RWPE1 (cell line): Measurements from ENCODE around the gene RALGAPA2.

Experiments
- CTCF ChIA-PET: fragments of 350-600 bp; sonication (Branson Sonifier 250); formaldehyde crosslinking; extraction: SDS; loops from one replicate; lab custom pipeline; 2021; lab: Yijun Ruan, JAX
- POLR2A ChIA-PET: fragments of 400-600 bp; formaldehyde crosslinking; extraction: SDS; loops from one replicate; lab custom pipeline; 2020; ENCODE audit warnings: antibody characterized with exemption; ENCODE audit not compliant: low non-redundant PET; lab: Yijun Ruan, JAX
- DNase-seq: peaks from one replicate; pipeline ENCODE4 v3.0.0; 2012; ENCODE audit warnings: low spot score
- H3K27ac ChIP-seq: fragments of 450-650 bp; 2 replicates; pipeline ENCODE4 v1.5.1; 2017
- TF ChIP-seq, protein P1 (sequence below): fragments of 450-650 bp; conservative IDR thresholded peaks from 2 replicates; pipeline ENCODE4 v1.5.1; 2017; ENCODE audit warnings: low read depth, mild to moderate bottlenecking

The RALGAPA2 gene

DNA sequence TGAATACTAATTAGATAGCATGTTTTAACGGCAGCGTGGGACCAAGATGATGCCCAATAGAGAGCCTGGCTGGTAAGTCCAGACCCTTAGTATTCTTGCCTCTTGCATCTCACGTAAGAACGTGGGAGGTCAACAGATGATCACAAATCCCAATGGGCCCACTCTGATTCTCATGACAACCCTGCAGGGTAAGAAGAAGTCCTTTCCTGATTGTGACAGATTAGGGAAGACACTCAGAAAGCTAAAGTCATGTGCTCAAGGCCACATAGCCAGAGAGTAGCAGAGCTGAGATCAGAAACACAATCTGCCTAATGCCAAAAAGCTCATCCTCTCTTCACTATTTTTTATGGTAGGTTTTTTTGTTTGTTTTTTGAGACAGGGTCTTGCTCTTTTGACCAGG, 103.8 kb downstream of the RALGAPA2 start:
- H3K27ac ChIP-seq, result no peak overlapping the region
- ChIA-PET CTCF (interaction anchor here (1.0 kb wide), 1 partner anchor 15 kb away, joined by 5 read pairs; no protein-coding TSS in a partner anchor), POLR2A (no interaction called here)
- TF ChIP-seq, protein P1, sequence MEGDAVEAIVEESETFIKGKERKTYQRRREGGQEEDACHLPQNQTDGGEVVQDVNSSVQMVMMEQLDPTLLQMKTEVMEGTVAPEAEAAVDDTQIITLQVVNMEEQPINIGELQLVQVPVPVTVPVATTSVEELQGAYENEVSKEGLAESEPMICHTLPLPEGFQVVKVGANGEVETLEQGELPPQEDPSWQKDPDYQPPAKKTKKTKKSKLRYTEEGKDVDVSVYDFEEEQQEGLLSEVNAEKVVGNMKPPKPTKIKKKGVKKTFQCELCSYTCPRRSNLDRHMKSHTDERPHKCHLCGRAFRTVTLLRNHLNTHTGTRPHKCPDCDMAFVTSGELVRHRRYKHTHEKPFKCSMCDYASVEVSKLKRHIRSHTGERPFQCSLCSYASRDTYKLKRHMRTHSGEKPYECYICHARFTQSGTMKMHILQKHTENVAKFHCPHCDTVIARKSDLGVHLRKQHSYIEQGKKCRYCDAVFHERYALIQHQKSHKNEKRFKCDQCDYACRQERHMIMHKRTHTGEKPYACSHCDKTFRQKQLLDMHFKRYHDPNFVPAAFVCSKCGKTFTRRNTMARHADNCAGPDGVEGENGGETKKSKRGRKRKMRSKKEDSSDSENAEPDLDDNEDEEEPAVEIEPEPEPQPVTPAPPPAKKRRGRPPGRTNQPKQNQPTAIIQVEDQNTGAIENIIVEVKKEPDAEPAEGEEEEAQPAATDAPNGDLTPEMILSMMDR, result no peak
- no peak for DNase-seq

DNA sequence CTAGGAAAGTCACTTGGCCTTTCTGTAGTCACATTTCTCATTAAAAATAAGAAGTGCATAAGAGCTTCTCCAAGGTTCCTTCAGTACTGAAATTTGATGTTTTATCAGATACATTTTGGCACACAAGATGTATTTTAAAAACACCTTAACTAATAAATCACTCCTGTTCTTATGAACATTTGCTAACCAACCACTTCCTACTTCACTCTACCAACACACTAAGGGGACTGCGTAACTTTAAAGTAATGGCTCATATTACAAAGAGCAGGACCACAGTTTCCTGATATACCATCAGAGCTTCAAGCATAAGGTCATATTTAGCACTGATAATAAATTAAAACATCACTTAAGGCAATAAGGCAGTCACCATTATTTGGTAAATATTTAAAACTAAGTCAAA, 104.4 kb downstream of the RALGAPA2 start:
- CTCF ChIA-PET, result interaction anchor here (1.0 kb wide), 1 partner anchor 14 kb away, joined by 5 read pairs; no protein-coding TSS in a partner anchor
- POLR2A ChIA-PET, result no interaction called here
- TF ChIP-seq, protein P1, result no peak
- no peak overlapping the region for H3K27ac ChIP-seq
- no peak for DNase-seq

DNA sequence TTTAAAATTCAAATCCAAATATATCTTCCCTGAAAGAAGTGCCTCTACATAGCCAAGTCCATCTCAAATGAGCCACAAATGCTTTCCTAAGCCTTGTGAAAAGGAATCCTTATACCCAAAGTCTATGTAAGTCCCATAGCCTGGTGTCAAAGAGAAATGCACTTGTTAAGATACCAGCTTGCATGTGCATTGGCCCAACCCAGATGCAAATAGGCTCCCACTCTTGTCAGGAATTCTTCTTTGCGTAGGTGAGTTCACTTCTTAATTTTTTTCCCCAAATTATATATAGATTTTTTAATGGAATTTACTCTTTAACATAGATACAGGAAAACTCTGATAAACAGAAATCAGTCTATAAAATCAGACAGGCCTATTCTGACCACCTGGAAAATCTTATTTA, 105.6 kb downstream of the RALGAPA2 start:
- DNase-seq, result no peak
- CTCF ChIA-PET, result no interaction called here
- TF ChIP-seq, protein P1, result no peak
- POLR2A ChIA-PET, result no interaction called here
- H3K27ac ChIP-seq, result no peak overlapping the region

DNA sequence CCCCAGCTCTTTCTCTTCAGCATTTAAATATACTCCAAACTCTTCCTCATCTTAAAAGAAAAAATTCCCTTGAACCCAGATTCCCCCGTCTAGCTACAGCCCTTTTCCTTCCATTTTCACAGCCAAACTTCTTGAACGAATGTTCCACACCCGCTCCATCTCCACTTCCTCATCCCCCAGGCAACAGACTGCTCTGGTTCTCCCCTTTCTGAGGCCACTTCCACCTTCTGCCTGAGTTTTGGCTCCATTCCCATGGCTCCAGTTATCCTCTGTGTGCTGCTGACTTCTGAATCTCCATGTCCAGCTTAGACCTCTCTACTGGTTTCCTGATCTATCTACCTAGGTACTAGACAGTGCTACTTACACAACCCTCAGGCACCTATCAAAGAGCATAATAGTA, 106.4 kb downstream of the RALGAPA2 start:
- ChIA-PET CTCF (no interaction called here), POLR2A (no interaction called here)
- no peak overlapping the region for H3K27ac ChIP-seq
- TF ChIP-seq, protein P1, result no peak
- no peak for DNase-seq

DNA sequence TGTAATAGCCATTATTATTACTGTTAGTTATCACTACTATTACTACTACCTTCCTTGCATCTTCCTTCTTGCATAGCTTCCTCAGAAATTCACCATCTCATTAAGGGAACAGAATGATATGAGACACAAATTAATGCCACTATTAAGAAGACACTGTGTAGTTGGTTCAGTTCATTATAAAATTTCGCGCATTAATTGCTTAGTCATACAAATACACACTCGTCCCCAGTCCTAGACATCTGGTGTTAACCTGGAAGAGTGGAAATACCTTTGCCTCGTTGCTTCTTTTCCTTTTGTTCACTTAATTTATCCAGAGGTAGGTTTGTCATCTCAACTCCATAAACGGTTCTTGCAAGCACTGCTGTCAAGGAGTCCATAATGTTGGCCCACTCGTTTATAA, 107.5 kb downstream of the RALGAPA2 start:
- CTCF ChIA-PET, result no interaction called here
- TF ChIP-seq, protein P1, result no peak
- POLR2A ChIA-PET, result no interaction called here
- no peak overlapping the region for H3K27ac ChIP-seq
- DNase-seq, result no peak

DNA sequence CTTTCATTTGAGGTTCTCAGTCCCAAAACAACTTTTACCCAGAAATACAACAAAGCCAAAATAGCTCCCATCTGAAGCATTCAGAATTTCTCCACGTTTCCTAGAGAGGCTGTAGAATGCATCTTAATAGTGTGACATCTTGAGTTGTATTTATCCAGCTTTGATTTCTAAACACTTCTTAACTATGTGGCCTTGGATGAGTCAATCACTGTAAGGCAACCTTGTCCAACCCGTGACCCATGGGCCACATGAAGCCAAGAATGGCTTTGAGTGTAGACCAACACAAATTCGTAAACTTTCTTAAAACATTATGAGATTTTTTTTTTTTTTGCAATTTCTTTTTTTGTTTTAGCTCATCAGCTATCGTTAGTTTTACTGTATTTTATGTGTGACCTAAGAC, 108.1 kb downstream of the RALGAPA2 start:
- TF ChIP-seq, protein P1, result no peak
- ChIA-PET POLR2A (no interaction called here), CTCF (interaction anchor here (0.7 kb wide), 1 partner anchor 10 kb away, joined by 4 read pairs; no protein-coding TSS in a partner anchor)
- no peak for DNase-seq
- no peak overlapping the region for H3K27ac ChIP-seq
